PC-3 (cell line): ENCODE results near the gene TIMM9. TPM values are rescaled to one million over a fixed set of nuclear protein-coding genes. Genes with fewer than 3 reads are reported as not detected.

ENCODE experiments used
- ATAC-seq: fragments of 200-7000 bp; cut with Tn5 transposase; 2 replicates; pipeline ENCODE4 v1.9.1; 2020; ENCODE audit warnings: mild to moderate bottlenecking, moderate library complexity
- BruUV-seq: library from RNA; stranded (reverse); fragments of 400-500 nt; replicated peaks from 2 replicates; lab custom pipeline; 2021; lab: Mats Ljungman, UMichigan
- CTCF ChIA-PET: fragments of 300-600 bp; sonication (Branson Sonifier 250); formaldehyde crosslinking; loops from one replicate; lab custom pipeline; 2022; ENCODE audit warnings: antibody characterized with exemption; lab: Charles Lee
- POLR2A ChIA-PET: fragments of 300-600 bp; sonication (Branson Sonifier 250); formaldehyde crosslinking; loops from one replicate; lab custom pipeline; 2022; ENCODE audit warnings: antibody characterized with exemption; ENCODE audit not compliant: unreplicated experiment; lab: Charles Lee
- DNase-seq: peaks from one replicate; pipeline ENCODE4 v3.0.0-alpha.2; 2015
- H2AFZ ChIP-seq: fragments of 300-600 bp; sonication (generic); 2 replicates; pipeline ENCODE4 v1.6.0; 2016; ENCODE audit warnings: antibody characterized with exemption, low read length
- H3F3A ChIP-seq: fragments of 300-600 bp; sonication (generic); one replicate; pipeline ENCODE4 v1.6.0; 2017; ENCODE audit warnings: antibody characterized with exemption, low read length, control low read depth, mild to moderate bottlenecking; ENCODE audit not compliant: unreplicated experiment
- H3K27ac ChIP-seq: fragments of 300-600 bp; sonication (generic); 2 replicates; pipeline ENCODE4 v1.5.1; 2016; ENCODE audit warnings: mild to moderate bottlenecking, low read length
- H3K27me3 ChIP-seq: fragments of 300-600 bp; sonication (generic); 2 replicates; pipeline ENCODE4 v1.6.1; 2016; ENCODE audit warnings: low read length, mixed read lengths
- H3K36me3 ChIP-seq: fragments of 300-600 bp; sonication (generic); 2 replicates; pipeline ENCODE4 v1.6.1; 2016; ENCODE audit warnings: low read depth, mixed run types, low read length, mixed read lengths
- H3K4me1 ChIP-seq: fragments of 300-600 bp; sonication (generic); 2 replicates; pipeline ENCODE4 v1.5.1; 2016; ENCODE audit warnings: low read length; ENCODE audit not compliant: insufficient read depth
- H3K4me2 ChIP-seq: fragments of 300-600 bp; sonication (generic); 2 replicates; pipeline ENCODE4 v1.6.0; 2016; ENCODE audit warnings: low read length
- H3K4me3 ChIP-seq: fragments of 300-600 bp; sonication (generic); 2 replicates; pipeline ENCODE4 v1.5.1; 2016; ENCODE audit warnings: mild to moderate bottlenecking, low read length, mixed read lengths
- H3K79me2 ChIP-seq: fragments of 300-600 bp; sonication (generic); 2 replicates; pipeline ENCODE4 v1.6.1; 2017; ENCODE audit warnings: low read length, mixed read lengths
- H3K9ac ChIP-seq: fragments of 300-600 bp; sonication (generic); 2 replicates; pipeline ENCODE4 v1.6.0; 2016; ENCODE audit warnings: mild to moderate bottlenecking, low read length
- H3K9me2 ChIP-seq: fragments of 300-600 bp; sonication (generic); replicated peaks from 2 replicates; pipeline ENCODE4 v1.6.1; 2016; ENCODE audit warnings: mixed run types, low read length, mixed read lengths
- H3K9me3 ChIP-seq: fragments of 300-600 bp; sonication (generic); 2 replicates; pipeline ENCODE4 v1.6.1; 2016; ENCODE audit warnings: low read length, mixed read lengths
- H4K20me1 ChIP-seq: fragments of 300-600 bp; sonication (generic); 2 replicates; pipeline ENCODE4 v1.6.1; 2016; ENCODE audit warnings: low read length, mixed read lengths
- EZH2 ChIP-seq: fragments of 300-600 bp; sonication (generic); IDR thresholded peaks from one replicate; pipeline ENCODE4 v1.6.1; 2017; ENCODE audit warnings: antibody characterized with exemption, mild to moderate bottlenecking, low read length; ENCODE audit not compliant: unreplicated experiment
- EZH2phosphoT487 ChIP-seq: fragments of 300-600 bp; sonication (generic); IDR thresholded peaks from 2 replicates; pipeline ENCODE4 v1.6.1; 2018; ENCODE audit warnings: mild to moderate bottlenecking, antibody characterized with exemption, low read length, borderline replicate concordance
- intact Hi-C: fragments of 100-400 bp; cut with micrococcal nuclease; formaldehyde crosslinking; loops from 2 replicates; pipeline ENCODE4 v1.9.0; 2023
- total RNA-seq: library from RNA; depleted of rRNA; stranded (reverse); fragments of >200 nt; gene quantifications from 2 replicates; pipeline ENCODE4 v1.2.3, GENCODE V29; 2014
- TF ChIP-seq, protein P1 (sequence below): fragments of 300-600 bp; sonication (generic); conservative IDR thresholded peaks from 2 replicates; pipeline ENCODE4 v1.5.1; 2017; ENCODE audit warnings: antibody characterized with exemption, low read depth, mild to moderate bottlenecking, low read length

Gene TIMM9
- total RNA-seq, 1 experiment from 2014 or later, result 155 TPM

DNA sequence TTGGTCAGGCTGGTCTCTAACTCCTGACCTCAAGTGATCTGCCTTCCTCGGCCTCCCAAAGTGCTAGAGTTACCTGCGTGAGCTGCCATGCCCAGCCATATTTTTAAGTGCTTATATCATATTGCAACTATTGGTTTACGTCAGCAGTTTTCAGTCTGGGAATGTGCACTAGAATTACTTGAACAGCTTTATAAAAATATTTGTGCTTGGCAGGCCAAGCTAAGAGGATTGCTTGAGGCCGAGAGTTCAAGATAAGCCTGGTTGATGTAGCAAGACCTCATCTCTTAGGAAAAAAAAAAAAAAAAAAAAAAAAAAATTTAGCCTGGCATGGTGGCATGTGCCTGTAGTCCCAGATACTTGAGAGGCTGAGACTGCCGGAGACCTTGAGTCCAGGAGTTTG lies 17.3 kb upstream of the TIMM9 start:
- Histone ChIP-seq H3K27me3 (no peaks in the 10 kb centered on the region), H2AFZ (no peak overlapping the region), H3K79me2 (no peaks in the 10 kb centered on the region), H3K4me2 (no peak overlapping the region), H3K9me3 (no peaks in the 10 kb centered on the region), H3K9me2 (no peaks in the 10 kb centered on the region), H3K4me3 (no peak overlapping the region), H4K20me1 (no peaks in the 10 kb centered on the region), H3K36me3 (peaks cover 48% of the 10 kb centered on the region), H3F3A (no peaks in the 10 kb centered on the region), H3K4me1 (no peaks in the 10 kb centered on the region), H3K27ac (no peak overlapping the region), H3K9ac (no peak overlapping the region)
- TF ChIP-seq, protein P1, sequence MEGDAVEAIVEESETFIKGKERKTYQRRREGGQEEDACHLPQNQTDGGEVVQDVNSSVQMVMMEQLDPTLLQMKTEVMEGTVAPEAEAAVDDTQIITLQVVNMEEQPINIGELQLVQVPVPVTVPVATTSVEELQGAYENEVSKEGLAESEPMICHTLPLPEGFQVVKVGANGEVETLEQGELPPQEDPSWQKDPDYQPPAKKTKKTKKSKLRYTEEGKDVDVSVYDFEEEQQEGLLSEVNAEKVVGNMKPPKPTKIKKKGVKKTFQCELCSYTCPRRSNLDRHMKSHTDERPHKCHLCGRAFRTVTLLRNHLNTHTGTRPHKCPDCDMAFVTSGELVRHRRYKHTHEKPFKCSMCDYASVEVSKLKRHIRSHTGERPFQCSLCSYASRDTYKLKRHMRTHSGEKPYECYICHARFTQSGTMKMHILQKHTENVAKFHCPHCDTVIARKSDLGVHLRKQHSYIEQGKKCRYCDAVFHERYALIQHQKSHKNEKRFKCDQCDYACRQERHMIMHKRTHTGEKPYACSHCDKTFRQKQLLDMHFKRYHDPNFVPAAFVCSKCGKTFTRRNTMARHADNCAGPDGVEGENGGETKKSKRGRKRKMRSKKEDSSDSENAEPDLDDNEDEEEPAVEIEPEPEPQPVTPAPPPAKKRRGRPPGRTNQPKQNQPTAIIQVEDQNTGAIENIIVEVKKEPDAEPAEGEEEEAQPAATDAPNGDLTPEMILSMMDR, result no peak
- TF ChIP-seq EZH2, result no peak
- TF ChIP-seq EZH2phosphoT487, result no peak
- no peak for DNase-seq
- CTCF ChIA-PET, result no interaction called here
- no peak for ATAC-seq
- intact Hi-C loops, result no loop called here
- no TSS peak for BruUV-seq
- POLR2A ChIA-PET, result no interaction called here

DNA sequence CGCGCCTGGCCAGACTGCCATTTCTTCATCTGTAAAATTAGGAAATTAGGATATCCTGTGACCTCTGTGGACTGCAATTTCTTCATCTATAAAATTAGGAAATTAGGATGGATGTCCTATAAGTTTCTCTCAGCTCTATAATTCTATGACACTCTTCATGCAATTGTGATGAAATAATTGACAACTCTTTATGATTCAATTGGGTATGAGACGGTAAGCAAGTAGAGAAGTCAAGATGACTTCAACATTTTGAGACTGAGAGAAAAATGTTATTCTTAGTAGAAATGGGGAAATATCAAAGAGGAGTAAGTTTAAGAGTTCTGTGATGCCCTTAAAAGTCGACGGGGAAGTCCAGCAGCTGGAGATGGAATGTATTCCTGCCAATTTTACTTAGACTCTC lies 12.1 kb upstream of the TIMM9 start:
- DNase-seq, result no peak
- BruUV-seq, result no TSS peak
- Histone ChIP-seq H3K9me3 (no peaks in the 10 kb centered on the region), H3K27me3 (no peaks in the 10 kb centered on the region), H3K79me2 (no peaks in the 10 kb centered on the region), H3F3A (no peaks in the 10 kb centered on the region), H3K9ac (no peak overlapping the region), H3K4me2 (no peak overlapping the region), H3K36me3 (peaks cover 36% of the 10 kb centered on the region), H3K4me1 (no peaks in the 10 kb centered on the region), H3K9me2 (no peaks in the 10 kb centered on the region), H4K20me1 (no peaks in the 10 kb centered on the region), H3K4me3 (no peak overlapping the region), H2AFZ (no peak overlapping the region), H3K27ac (no peak overlapping the region)
- POLR2A ChIA-PET, result no interaction called here
- ATAC-seq, result no peak
- TF ChIP-seq, protein P1, result no peak
- TF ChIP-seq EZH2phosphoT487 (no peak), EZH2 (no peak)
- intact Hi-C loops, result no loop called here
- CTCF ChIA-PET, result no interaction called here

DNA sequence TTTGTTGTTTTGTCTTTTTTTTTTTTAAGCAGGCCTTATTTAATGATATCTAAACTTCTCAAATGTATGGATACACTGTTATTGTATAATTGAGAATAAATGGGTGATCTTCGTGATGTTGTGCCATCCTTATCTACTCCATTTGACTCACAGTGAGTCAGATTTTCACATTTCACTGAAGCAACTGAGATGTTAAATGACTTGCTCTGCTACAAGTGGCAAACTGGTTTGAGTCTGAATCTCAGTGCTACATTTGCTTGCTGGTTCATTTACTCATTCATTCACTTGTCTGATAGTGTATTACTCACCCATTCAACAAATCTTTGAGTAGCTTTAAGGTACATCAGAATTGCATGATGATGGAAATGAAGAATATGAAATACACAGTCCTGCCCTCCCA lies 2.8 kb upstream of the TIMM9 start:
- Histone ChIP-seq H3K79me2 (peaks cover 42% of the 10 kb centered on the region), H4K20me1 (no peaks in the 10 kb centered on the region), H3K27me3 (no peaks in the 10 kb centered on the region), H3K4me3 (peak overlapping the region; percentile 70), H3K4me1 (peaks cover 22% of the 10 kb centered on the region), H3K36me3 (peaks cover 16% of the 10 kb centered on the region; the same call in 1 of the 2 replicates), H3F3A (peaks cover 10% of the 10 kb centered on the region), H3K9ac (no peak overlapping the region), H3K27ac (peak overlapping the region; percentile 1; the same call in 1 of the 2 replicates), H2AFZ (no peak overlapping the region), H3K9me3 (no peaks in the 10 kb centered on the region), H3K9me2 (no peaks in the 10 kb centered on the region), H3K4me2 (peak overlapping the region; percentile 79)
- intact Hi-C loops, result no loop called here
- ChIA-PET POLR2A (interaction anchor here (0.7 kb wide), 2 partner anchors 126 to 260 kb away, joined by 14 to 15 read pairs; no protein-coding TSS in a partner anchor), CTCF (interaction anchor here (0.6 kb wide), 1 partner anchor 70 kb away, joined by 5 read pairs; no protein-coding TSS in a partner anchor)
- no peak for TF ChIP-seq EZH2
- no peak for TF ChIP-seq EZH2phosphoT487
- TF ChIP-seq, protein P1, result no peak
- peak; percentile 7 for ATAC-seq
- BruUV-seq, result no TSS peak
- DNase-seq, result peak; percentile 97
